GM19043 (cell line): Measurements from ENCODE around the gene CACNG5.

Experiments used
- ATAC-seq: cut with Tn5 transposase; IDR thresholded peaks from one replicate; pipeline ENCODE4 v1.9.1; 2021; ENCODE audit warnings: low read depth; ENCODE audit not compliant: unreplicated experiment

CACNG5 gene, protein sequence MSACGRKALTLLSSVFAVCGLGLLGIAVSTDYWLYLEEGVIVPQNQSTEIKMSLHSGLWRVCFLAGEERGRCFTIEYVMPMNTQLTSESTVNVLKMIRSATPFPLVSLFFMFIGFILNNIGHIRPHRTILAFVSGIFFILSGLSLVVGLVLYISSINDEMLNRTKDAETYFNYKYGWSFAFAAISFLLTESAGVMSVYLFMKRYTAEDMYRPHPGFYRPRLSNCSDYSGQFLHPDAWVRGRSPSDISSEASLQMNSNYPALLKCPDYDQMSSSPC

DNA sequence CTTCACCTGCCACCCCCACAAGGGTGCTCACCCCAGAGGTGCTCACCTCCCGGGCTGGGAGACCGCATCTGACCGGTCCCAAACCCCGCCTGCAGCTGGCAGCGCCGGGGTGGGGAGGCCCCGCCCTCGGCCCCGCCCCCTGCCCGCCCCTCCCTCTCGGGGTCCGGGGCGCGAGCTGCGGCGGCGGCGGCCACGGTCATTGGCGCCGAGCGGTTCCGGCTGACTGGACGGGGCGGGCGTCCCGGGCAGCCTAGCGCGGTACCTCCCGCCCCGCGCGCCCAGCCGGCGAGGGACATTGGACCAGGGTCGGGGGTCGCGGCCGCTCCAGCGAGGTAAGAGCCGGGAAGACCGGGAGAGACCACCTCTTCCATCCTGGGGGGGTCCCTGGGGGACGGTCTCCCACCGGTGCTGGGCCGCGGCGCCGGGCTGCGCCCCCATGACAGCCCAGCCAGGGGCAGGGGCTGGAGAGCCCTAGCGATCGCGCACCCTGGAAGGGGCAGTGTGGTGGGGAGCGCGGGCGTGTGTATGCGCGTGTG is at the start of gene CACNG5:
TSS of gene CACNG5 (plus strand) at position 199 of the 536 bp plus-strand sequence. CDS start 42,216 bp downstream, outside the sequence.
- no peak for ATAC-seq

DNA sequence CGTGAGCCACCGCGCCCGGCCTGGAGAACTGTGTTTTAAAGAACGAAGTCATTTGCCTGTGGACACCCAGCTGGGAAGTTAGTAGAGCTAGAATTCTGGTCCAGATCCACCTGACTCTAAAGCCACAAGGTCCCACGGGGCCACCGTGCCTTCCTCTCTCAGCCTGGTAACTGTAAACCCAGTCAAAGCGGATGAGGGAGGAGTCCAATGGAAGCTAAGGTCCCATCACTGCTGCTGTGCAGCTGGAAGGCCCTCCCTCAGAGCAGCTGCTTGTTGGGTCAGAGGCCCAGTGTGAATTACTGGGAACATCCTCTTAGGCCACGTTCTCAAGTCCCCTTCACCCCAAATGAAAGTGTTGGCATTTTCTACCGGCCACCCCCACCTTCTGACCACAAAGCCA is 48.8 kb upstream of the CACNG5 start:
- ATAC-seq = no peak

DNA sequence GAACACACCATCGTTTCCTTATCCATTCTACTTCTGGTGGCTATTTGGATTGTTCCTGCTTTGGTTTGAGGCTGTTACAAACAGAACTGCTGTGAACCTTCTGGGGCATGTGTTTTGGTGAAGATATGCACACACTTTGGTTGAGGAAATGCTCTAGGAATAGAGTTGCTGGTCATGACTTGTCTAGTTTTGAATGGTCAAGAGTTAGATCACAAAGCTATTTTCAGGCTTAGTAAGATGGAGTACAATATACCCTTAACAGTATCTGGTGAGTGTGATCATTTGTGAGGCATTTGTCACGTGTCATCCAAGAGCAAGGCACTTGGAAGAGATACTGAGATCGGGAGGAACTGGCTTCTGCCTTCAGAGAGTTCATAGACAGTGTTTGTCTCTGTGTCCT is 47.0 kb upstream of the CACNG5 start:
- ATAC-seq = no peak

DNA sequence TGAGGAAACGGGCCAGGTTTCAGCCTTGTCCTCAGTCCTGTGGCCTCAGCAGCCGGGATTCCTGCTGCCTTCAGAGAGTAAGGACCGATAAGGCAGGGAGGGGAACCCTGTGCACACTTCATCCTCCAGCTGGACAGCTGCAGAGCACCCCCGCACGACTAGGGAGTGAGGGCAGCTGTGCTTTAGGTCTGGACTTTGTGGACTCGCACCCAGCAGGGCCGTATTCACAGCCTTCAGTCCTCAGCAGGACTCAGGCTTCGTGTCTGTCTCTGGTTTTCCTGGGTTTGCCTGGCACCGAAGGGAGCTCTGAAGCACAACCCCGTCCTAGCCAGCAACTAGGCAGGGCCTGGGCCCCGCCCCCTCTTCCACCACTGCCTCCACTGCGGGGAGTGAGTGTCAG is 45.8 kb upstream of the CACNG5 start:
- ATAC-seq = no peak

DNA sequence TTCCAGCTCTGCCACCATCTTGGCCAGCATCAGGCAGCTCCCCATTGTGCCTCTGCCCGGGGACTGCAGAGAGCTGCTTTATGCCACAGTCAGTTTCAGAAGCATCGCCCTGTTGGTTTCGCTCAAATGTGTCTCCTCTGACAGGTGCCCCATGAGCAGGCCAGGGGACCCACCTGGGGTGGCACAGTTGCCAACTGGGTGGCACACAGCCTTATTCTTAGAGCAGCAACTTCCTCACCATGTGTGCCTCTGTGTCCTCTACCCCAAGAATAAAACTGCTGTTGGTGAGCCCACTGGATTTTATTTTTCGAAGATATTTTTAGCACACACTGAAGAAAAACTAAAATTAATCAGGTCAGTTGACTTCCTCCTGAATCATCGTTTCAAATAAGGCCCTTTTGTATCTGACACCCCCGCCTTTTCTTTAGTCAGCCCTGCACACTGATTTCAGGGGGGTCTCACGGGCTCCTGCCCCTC is 44.9 kb upstream of the CACNG5 start:
- ATAC-seq = no peak

DNA sequence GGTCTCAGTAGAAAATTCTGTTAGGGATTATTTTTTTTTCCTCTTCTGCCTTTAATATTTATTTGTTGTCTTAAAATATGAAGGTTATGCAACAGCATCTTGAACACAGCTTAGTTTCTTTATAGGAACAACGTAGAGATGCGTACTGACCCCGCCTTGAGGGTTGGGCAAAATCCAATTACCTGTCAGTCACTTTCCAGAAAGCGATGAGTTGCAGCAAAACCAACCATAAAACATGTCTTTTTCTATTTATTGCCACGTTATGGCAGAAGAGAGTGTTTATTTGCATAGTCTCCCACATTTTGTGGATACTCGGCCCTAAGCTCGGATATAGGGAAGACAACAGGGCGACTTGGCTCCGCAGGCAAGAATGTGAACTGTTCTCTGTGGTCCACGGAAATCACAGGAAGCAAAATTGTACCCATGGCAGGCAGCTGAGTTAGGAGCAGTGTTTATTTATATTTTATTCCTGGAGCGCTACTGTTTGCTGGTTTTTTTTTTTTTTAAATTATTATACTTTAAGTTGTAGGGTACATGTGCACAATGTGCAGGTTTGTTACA is 44.3 kb upstream of the CACNG5 start:
- no peak for ATAC-seq

DNA sequence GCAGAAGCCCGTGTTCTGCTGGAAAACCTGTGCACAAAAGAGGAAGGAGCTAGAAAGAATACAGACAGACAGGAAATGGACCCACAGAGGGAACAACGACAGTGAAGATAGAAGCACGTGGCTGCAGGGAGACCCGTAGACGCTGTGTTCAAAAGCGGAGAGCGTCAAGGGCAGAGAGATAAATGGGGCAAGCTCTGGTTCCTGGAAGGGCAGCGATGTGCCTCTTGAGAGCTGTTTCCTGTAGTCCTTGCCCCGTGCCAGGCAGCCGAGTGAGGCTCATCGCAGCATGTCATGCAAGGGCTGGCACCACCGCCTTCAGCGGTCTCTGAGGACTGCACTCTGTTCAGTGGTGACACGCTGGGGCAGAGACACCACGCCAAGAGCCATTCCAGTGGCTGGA is 43.6 kb upstream of the CACNG5 start:
- no peak for ATAC-seq

DNA sequence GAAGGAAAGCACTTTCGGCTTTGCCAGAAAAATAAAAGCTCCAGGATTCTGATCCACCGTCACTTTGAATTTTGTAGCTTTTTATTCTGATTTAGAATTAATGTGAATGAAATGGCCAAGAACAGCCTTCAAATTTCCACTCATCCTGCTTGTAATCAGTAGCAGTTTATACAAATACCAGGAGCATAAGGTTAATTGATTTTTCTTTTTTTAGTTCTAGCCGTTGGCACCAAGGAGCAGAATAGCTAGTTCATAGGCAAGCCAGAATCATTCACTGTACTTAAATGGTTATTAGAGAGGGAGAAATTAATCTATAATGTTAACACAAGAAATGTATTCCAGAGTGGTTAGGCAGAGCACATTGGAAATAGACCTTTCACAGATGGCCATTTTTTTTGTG is 41.1 kb upstream of the CACNG5 start:
- no peak for ATAC-seq

DNA sequence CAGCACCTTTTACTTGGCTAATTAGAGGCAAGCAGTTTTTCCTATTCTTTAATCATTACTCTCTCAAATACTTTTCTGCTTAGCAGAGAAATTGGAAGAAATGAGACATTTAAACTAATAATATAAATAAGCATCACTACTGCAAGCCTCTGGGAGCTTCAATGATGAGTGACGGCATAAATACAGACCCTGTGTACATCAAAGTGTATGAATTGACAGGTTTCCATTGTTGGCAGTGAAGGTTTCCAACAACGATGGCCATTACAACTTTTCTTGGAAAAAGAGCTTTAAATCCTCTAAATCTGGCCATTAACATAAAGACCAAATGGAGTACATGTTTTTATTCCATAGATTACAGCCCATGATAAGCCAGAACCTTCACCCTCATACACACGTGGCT is 39.4 kb upstream of the CACNG5 start:
- ATAC-seq = no peak

DNA sequence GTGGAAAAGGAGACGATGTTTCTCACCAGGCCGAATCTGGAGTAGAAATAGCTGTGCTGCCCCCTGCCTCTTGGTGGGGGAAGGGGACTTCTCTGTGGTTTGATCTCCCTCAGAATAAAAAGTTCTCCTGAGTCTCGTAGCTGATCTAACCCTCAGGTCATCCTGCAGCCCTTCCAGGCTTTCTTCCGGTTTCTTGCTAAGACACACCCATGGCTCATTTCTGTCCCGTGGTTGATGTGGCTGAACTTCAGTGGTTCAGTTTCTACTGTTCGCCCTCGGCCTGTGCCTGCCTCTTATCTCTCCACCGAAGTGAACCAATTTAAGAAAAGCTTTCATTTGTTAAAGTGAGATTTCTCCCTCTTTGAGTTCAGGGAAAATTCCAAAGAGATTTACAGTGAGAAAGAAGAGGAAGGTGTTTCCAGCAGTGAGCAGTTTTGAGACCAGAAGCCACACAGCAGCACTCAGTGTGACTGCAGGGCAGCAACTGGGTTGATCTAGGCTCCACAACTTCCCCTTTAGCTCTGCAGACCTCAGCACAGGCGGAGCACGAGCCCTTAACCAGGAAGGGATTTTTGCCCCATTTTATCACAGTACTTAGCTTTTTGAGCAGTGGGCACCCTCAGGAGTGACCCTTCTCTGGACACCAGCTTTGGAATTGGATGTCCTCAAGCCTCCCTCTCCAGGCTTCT is 34.9 kb upstream of the CACNG5 start:
- no peak for ATAC-seq

DNA sequence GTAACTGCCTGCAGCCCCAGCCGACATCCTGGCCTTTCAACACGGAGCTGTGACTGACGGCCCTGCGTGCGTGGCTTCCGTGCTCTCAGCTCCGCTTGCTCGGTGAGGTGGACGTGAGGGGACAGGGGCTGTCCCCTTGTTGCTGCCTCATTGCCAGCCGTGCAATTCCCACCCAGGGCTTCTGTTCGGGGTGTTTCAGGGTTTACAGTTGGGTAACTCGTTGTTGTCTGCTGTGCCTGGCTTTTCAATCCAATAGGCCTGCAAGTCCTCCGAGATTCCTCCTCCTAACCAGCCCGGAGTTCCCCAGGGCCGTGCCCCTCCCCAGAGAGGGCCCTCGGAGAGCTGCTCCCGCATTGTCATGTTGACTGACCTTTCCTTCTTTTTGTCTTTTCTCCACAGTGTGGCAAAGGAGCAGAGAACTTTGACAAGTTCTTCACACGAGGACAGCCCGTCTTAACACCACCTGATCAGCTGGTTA is 31.4 kb upstream of the CACNG5 start:
- no peak for ATAC-seq

DNA sequence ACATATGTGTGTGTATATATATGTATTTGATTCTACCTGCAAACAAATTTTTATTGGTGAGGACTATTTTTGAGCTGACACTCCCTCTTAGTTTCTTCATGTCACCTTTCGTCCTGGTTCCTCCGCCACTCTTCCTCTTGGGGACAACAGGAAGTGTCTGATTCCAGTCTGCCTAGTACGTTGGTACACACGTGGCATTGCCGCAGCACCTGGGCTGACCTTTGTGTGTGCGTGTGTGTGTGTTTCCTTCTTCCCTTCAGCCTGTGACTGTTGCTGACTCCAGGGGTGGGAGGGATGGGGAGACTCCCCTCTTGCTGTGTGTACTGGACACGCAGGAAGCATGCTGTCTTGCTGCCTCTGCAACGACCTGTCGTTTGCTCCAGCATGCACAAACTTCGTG is 29.4 kb upstream of the CACNG5 start:
- ATAC-seq = no peak

DNA sequence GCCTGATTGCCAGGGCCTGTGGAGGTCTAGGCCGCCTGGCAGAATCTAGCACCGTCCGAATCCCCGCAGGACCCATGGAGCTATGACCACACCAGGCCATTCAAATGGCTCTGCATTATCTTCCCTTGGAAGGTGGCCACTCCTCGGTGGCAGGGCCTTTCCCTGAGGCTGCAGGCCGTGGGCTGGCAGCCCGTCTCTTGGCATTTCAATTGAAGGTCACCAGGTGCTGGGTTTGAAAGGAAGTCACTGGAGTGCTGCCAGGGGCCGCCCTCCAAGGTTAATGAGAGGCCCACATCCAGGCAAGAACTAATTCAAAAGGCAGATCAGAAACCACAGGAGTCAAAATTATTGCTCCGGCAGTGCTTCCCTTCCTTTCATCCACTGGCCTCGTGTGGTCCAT is 27.7 kb upstream of the CACNG5 start:
- no peak for ATAC-seq

DNA sequence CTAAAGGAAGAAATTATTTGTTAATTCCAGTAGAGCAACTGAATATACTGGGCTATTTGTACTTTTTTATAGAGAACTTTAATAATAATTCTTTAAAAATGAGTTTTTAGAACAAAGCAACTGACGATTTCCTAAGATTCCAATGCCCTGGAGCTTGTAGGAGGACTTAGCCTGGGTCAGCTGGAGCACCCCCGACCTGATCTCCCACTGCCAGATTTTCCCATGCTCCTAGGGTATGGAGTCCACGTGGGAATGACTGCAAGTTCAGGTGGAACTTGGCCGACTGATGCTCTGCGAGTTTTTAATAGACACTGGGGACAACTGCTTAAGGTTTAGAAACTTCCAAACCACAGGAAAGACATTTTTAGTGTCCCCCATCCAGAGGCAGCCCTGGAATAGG is 25.5 kb upstream of the CACNG5 start:
- no peak for ATAC-seq

DNA sequence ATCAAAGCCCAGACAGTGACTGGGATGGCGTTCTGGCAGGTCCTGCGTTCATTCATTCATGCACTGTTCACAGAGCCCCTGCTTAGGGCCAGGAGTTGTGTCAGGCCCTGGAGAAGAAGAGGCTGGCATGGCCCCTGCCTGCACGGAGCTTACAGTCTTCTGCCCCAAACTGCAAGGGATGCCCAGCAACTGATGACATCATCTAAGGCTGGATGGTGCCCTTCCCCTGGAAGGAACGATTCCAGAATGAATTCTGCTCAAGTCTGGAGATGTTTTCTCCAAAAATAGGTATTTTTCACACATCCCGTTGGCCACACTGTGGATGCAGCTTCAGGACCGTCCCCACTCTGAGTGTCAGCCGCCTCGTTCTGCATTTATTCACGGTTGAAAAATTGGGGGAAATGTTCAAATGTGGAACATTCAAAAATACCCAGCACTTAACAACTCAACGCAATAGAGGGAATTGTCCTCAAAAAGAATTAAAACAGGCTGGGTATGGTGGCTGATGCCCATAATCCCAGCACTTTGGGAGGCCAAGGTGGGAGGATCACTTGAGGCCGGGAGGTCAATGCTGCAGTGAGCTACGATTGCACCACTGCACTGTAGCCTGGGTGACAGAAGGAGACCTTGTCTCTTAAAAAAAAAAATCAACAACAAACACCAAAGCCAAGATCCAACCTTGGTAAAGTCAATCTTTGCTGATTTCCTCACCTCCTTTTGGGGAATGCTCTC is 23.8 kb upstream of the CACNG5 start:
- ATAC-seq = no peak

DNA sequence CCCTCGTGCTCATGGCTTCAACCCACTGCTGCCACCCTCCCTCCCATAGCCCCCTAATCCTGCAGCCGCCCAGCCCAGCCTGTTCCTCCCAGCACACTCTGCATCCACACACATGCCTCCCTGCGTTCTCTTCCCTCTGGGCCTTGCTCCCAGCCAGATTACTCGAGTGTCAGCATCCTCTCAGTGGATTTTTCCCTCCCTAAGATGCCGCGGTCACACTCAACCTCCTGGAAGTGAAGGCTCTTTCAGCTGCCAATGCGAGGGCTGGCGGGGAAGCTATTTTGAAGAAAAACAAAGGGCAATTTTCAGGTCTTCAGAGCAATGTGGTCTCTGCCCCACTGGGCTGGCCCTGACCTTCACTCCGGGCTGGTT is 23.2 kb upstream of the CACNG5 start:
- no peak for ATAC-seq

DNA sequence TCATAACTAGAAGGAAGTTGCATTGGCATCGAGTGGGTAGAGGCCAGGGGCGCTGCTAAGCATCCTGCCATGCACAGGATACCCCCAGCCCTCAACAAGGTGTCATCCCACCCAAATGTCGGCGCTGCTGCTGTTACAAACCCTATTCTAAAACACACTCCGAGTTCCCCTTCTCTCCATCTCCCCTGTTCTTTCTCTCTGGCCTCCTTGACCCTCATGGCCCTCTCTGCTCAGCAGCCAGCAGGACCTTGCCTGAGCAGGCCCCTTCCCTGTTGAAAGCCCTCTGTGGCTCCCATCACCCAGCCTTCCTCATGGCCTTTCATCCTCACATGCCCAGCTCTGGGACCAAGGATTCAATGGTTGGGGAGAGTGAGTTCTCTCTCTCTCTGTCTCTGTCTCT is 22.3 kb upstream of the CACNG5 start:
- no peak for ATAC-seq

DNA sequence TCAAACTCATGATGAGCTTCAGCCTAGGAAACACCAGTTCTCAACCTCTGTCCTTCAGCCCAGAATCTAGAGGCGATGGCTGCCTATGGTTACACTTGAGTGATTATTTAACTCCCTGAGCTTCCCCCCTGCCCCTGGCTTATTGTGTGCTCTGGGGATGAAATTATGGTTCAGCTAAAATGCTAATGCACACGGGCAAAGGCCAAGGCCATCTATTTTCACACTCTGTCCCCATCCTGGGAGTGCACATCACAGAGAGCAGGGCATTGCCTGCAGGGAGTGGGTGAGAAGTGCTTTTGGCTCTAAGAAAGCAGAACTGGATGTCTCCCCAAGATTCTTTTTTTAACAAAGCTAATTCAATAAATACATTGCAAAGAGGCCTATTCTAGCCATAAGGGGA is 21.6 kb upstream of the CACNG5 start:
- no peak for ATAC-seq

DNA sequence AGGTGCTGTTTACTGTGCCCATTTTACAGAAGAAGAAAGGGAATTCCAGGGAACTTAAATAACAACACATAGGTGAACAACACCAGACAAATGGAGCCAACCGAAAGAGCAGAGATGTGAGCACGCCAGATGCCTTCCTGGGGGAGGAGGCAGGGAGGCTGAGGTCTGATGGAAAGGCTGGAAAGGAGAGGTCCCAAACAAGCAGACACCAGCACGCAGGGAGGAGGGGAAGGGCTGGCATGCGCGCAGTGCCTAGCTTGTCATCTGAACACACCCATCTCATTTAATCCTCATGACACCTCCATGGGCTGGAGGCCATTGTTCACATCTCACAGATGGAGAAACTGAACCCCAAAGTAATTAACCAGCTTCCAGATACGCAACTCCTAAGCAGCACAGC is 20.9 kb upstream of the CACNG5 start:
- no peak for ATAC-seq

DNA sequence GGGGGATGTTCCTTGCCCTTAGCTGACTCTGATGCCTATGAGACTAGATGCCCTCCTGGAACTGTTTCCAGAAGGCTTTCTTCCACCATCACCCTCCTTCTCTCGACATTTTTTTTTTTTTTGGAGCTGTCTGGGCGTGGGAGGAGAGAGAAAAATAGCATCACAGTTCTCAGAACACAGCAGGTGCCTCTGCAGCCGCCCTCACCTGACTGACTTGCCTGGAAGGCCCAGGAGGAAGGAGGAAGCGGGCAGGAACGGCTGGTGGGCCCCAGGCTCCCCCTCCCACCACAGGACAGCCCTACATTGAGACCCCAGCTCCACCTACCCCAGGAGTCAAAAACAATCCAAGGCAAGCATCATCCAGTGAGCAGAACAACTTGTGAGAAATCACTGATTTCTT is 20.3 kb upstream of the CACNG5 start:
- ATAC-seq = no peak

DNA sequence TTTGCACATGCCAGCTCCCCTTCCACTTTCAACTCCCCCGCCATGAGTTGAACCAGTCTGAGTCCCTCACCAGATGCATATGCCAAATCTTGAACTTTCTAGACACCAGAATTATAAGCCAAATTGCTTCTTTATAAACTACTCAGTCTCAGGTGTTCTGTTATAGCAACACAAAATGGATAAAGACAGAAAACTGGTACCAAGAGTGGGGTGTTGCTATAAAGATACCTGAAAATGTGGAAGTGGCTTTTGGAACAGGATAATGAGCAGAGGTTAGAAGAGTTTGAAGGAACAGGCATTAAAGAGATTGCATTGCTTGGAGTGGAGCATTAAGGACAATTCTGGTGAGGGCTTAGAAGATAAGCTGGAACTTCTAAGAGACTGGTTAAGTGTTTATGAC is 17.2 kb upstream of the CACNG5 start:
- ATAC-seq = no peak
